Neural crest cell (in vitro differentiated cells): ENCODE measurements around the gene NOS1AP. TPM values are rescaled to one million over a fixed set of nuclear protein-coding genes. Genes with fewer than 3 reads are reported as not detected.
A peak's percentile ranks its signal among the peaks of the same experiment; 100 is the strongest.

Experiments used
- DNase-seq: peaks from one replicate; pipeline ENCODE4 v3.0.0; 2021; ENCODE audit warnings: low read depth, mixed read lengths, low spot score
- H3K27ac Mint-ChIP-seq: one replicate; pipeline ENCODE4 v1.8.0; 2021; ENCODE audit warnings: mild to moderate bottlenecking, mixed read lengths; ENCODE audit not compliant: unreplicated experiment
- H3K27me3 Mint-ChIP-seq: 2 replicates; pipeline ENCODE4 v1.8.0; 2021; ENCODE audit warnings: low read depth, mild to moderate bottlenecking, mixed read lengths
- H3K36me3 Mint-ChIP-seq: 2 replicates; pipeline ENCODE4 v1.8.0; 2021; ENCODE audit warnings: low read depth, mild to moderate bottlenecking, mixed read lengths
- H3K4me1 Mint-ChIP-seq: 2 replicates; pipeline ENCODE4 v1.8.0; 2021; ENCODE audit warnings: mixed read lengths
- H3K4me3 Mint-ChIP-seq: one replicate; pipeline ENCODE4 v1.8.0; 2021; ENCODE audit warnings: mild to moderate bottlenecking, mixed read lengths
- H3K9me3 Mint-ChIP-seq: 2 replicates; pipeline ENCODE4 v1.8.0; 2021; ENCODE audit warnings: mixed read lengths
- total RNA-seq: library from RNA; stranded (reverse); gene quantifications from 2 replicates; pipeline ENCODE4 v1.2.1, GENCODE V29; 2021
- TF ChIP-seq, protein P1 (sequence below): fragments of 200-600 bp; sonication (generic); conservative IDR thresholded peaks from 2 replicates; pipeline ENCODE4 v1.5.0; 2021; ENCODE audit warnings: antibody characterized with exemption, mild to moderate bottlenecking

The NOS1AP gene
- total RNA-seq, 1 donor from 2014 or later, result 7.0 TPM

DNA sequence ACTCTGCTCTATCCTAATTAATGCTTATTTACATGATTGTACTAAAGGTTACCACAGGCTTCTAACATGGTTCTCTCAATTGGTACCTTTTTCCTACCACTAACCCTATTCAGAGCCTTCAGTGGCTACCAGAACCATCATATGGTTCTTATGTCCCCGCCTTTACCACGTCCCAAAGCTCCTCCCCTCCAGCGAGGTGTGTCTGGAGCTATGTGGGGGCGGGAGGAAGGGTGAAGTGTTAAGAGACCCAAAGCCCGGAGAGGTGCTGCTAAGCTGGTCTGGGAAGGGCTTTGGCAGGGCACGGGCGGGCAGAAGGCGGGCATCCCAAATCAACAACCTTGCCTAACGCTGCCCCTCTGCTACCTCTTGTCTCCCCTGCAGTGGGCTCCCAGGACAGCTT, 297.2 kb downstream of the NOS1AP start:
- no peak for DNase-seq
- no peaks in the 10 kb centered on the region for H3K36me3 Mint-ChIP-seq
- TF ChIP-seq, protein P1, sequence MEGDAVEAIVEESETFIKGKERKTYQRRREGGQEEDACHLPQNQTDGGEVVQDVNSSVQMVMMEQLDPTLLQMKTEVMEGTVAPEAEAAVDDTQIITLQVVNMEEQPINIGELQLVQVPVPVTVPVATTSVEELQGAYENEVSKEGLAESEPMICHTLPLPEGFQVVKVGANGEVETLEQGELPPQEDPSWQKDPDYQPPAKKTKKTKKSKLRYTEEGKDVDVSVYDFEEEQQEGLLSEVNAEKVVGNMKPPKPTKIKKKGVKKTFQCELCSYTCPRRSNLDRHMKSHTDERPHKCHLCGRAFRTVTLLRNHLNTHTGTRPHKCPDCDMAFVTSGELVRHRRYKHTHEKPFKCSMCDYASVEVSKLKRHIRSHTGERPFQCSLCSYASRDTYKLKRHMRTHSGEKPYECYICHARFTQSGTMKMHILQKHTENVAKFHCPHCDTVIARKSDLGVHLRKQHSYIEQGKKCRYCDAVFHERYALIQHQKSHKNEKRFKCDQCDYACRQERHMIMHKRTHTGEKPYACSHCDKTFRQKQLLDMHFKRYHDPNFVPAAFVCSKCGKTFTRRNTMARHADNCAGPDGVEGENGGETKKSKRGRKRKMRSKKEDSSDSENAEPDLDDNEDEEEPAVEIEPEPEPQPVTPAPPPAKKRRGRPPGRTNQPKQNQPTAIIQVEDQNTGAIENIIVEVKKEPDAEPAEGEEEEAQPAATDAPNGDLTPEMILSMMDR, result no peak
- no peaks in the 10 kb centered on the region for H3K27me3 Mint-ChIP-seq
- no peaks in the 10 kb centered on the region for H3K9me3 Mint-ChIP-seq
- H3K27ac Mint-ChIP-seq, result no peak overlapping the region
- H3K4me3 Mint-ChIP-seq, result no peak overlapping the region
- H3K4me1 Mint-ChIP-seq, result no peaks in the 10 kb centered on the region

DNA sequence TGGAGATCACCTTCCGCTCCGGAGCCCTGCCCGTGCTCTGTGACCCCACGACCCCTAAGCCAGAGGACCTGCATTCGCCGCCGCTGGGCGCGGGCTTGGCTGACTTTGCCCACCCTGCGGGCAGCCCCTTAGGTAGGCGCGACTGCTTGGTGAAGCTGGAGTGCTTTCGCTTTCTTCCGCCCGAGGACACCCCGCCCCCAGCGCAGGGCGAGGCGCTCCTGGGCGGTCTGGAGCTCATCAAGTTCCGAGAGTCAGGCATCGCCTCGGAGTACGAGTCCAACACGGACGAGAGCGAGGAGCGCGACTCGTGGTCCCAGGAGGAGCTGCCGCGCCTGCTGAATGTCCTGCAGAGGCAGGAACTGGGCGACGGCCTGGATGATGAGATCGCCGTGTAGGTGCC, 297.6 kb downstream of the NOS1AP start:
- H3K4me1 Mint-ChIP-seq, result peaks cover 1% of the 10 kb centered on the region

DNA sequence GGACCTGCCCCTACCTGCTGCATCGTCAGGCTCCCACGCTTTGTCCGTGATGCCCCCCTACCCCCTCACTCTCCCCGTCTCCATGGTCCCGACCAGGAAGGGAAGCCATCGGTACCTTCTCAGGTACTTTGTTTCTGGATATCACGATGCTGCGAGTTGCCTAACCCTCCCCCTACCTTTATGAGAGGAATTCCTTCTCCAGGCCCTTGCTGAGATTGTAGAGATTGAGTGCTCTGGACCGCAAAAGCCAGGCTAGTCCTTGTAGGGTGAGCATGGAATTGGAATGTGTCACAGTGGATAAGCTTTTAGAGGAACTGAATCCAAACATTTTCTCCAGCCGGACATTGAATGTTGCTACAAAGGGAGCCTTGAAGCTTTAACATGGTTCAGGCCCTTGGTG, 298.3 kb downstream of the NOS1AP start:
- H3K4me1 Mint-ChIP-seq, result peaks cover 5% of the 10 kb centered on the region
- H3K36me3 Mint-ChIP-seq, result no peaks in the 10 kb centered on the region
- TF ChIP-seq, protein P1, result no peak
- no peak overlapping the region for H3K4me3 Mint-ChIP-seq
- H3K27ac Mint-ChIP-seq, result peak overlapping the region; percentile 47
- H3K9me3 Mint-ChIP-seq, result no peaks in the 10 kb centered on the region
- DNase-seq, result no peak
- no peaks in the 10 kb centered on the region for H3K27me3 Mint-ChIP-seq

More for the DNA sequence above, 297.6 kb downstream of the NOS1AP start:
- TF ChIP-seq, protein P1, result no peak
- H3K4me3 Mint-ChIP-seq, result no peak overlapping the region
- DNase-seq, result no peak
- H3K36me3 Mint-ChIP-seq, result no peaks in the 10 kb centered on the region
- H3K27me3 Mint-ChIP-seq, result no peaks in the 10 kb centered on the region
- H3K27ac Mint-ChIP-seq, result no peak overlapping the region
- H3K9me3 Mint-ChIP-seq, result no peaks in the 10 kb centered on the region

DNA sequence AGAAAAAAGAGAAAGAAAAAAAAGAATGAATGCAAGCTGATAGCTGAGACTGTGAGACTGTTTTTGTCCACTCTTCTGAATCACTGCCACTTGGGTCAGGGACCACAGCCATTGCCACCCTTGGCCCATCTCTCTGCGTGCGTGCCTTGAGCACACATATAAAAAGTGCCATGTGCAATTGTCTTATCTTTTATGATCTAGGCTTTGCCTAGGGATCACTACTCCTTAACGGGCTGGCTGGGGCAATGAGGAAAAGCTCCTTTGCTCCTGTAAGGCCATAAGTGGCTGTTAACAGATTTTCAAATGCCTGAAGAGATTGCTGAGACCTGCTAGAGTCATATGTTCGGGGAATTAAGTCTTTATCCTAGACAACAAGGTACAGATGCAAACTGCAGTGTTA, 299.0 kb downstream of the NOS1AP start:
- Mint-ChIP-seq H3K4me3 (no peak overlapping the region), H3K4me1 (peaks cover 5% of the 10 kb centered on the region), H3K27me3 (no peaks in the 10 kb centered on the region), H3K27ac (no peak overlapping the region), H3K36me3 (no peaks in the 10 kb centered on the region), H3K9me3 (no peaks in the 10 kb centered on the region)
- TF ChIP-seq, protein P1, result no peak
- no peak for DNase-seq

DNA sequence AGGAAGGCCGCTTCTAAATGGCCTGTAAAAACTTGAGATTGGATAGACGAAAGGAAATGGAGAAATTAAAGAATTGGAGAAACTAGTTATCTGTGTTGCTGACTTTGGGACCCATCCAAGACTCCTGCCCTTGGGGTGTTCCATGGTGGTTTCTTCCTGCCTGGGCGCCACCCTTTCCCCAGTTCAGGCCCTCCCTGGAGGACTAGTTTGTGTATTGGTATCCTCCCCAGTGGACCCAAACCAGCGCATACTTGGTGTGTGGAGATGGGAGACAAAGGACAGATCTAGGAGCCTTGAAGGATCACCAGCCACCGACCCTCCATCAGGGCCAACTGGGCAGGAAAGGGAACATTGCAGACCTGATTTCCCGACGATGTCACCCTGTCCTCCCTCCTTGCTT, 300.1 kb downstream of the NOS1AP start:
- peaks cover 5% of the 10 kb centered on the region for H3K4me1 Mint-ChIP-seq
- H3K27me3 Mint-ChIP-seq, result no peaks in the 10 kb centered on the region
- TF ChIP-seq, protein P1, result no peak
- H3K4me3 Mint-ChIP-seq, result no peak overlapping the region
- H3K36me3 Mint-ChIP-seq, result no peaks in the 10 kb centered on the region
- no peak for DNase-seq
- no peak overlapping the region for H3K27ac Mint-ChIP-seq
- H3K9me3 Mint-ChIP-seq, result no peaks in the 10 kb centered on the region

DNA sequence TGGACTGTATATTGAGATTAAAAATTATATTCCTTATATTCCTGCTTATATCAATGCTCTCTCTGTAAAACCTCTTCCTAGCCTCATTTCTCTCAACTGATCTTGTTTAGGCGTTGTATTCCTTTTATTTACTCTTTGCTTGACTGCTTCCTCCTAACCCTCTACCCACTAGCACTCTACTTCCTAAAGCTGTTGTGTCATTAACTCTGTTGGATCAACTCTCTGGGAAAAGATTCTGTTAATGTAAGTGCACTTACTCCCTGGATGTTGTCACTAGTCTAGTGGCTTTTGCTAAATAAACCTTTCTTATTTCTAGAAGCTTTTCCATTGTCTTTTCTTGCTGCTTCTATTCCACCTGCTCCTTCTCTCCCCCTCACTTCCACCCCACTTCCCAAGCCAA, 300.7 kb downstream of the NOS1AP start:
- H3K27me3 Mint-ChIP-seq, result no peaks in the 10 kb centered on the region
- TF ChIP-seq, protein P1, result no peak
- no peaks in the 10 kb centered on the region for H3K36me3 Mint-ChIP-seq
- no peaks in the 10 kb centered on the region for H3K9me3 Mint-ChIP-seq
- H3K4me1 Mint-ChIP-seq, result peaks cover 5% of the 10 kb centered on the region
- H3K27ac Mint-ChIP-seq, result no peak overlapping the region
- H3K4me3 Mint-ChIP-seq, result no peak overlapping the region
- DNase-seq, result no peak
